RWPE1 (cell line): ENCODE data around the gene TFG.

Source experiments
- CTCF ChIA-PET: fragments of 350-600 bp; sonication (Branson Sonifier 250); formaldehyde crosslinking; extraction: SDS; loops from one replicate; lab custom pipeline; 2021; lab: Yijun Ruan, JAX
- POLR2A ChIA-PET: fragments of 400-600 bp; formaldehyde crosslinking; extraction: SDS; loops from one replicate; lab custom pipeline; 2020; ENCODE audit warnings: antibody characterized with exemption; ENCODE audit not compliant: low non-redundant PET; lab: Yijun Ruan, JAX
- DNase-seq: peaks from one replicate; pipeline ENCODE4 v3.0.0; 2012; ENCODE audit warnings: low spot score
- H3K27ac ChIP-seq: fragments of 450-650 bp; 2 replicates; pipeline ENCODE4 v1.5.1; 2017
- TF ChIP-seq, protein P1 (sequence below): fragments of 450-650 bp; conservative IDR thresholded peaks from 2 replicates; pipeline ENCODE4 v1.5.1; 2017; ENCODE audit warnings: low read depth, mild to moderate bottlenecking

Gene TFG

DNA sequence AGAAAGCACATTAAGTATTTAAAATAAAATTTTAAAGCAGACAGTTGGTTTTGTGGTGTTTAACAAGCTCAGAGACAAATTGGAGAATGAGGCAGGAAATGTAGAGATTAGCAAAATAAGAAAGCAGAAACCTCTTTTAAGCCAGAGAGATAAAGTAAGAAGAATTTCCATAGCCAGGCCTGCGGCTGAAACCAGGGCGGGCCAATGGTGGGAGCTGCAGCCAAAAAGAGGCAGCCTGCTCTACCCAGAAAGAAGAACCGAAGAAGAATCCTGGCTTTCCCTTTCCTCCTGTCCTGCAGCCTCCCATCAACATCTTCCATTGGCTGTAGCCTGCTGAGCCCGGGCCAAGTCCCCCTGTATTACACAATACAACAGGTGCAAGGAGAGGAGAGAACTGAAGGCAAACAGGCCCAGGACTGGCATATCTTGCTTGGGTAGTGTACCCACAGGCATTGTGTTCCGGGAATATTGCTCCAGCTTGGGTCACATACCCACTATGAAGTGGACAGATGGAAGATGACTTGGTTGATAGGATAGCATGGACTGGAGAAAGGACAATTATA is 11.5 kb upstream of the TFG start:
- CTCF ChIA-PET: no interaction called here
- POLR2A ChIA-PET: interaction anchor here (0.7 kb wide), 1 partner anchor 891 kb away, joined by 3 read pairs; no protein-coding TSS in a partner anchor
- no peak for DNase-seq
- TF ChIP-seq, protein P1, sequence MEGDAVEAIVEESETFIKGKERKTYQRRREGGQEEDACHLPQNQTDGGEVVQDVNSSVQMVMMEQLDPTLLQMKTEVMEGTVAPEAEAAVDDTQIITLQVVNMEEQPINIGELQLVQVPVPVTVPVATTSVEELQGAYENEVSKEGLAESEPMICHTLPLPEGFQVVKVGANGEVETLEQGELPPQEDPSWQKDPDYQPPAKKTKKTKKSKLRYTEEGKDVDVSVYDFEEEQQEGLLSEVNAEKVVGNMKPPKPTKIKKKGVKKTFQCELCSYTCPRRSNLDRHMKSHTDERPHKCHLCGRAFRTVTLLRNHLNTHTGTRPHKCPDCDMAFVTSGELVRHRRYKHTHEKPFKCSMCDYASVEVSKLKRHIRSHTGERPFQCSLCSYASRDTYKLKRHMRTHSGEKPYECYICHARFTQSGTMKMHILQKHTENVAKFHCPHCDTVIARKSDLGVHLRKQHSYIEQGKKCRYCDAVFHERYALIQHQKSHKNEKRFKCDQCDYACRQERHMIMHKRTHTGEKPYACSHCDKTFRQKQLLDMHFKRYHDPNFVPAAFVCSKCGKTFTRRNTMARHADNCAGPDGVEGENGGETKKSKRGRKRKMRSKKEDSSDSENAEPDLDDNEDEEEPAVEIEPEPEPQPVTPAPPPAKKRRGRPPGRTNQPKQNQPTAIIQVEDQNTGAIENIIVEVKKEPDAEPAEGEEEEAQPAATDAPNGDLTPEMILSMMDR: no peak
- H3K27ac ChIP-seq: no peak overlapping the region

GRCh38 chr3:100698736-100699135 is 10.6 kb upstream of the TFG start:
- no peak for DNase-seq
- TF ChIP-seq, protein P1: no peak
- ChIA-PET CTCF (no interaction called here), POLR2A (no interaction called here)
- H3K27ac ChIP-seq: no peak overlapping the region

- ChIA-PET POLR2A (no interaction called here), CTCF (no interaction called here)
Measured at GRCh38 chr3:100700708-100701107, 8.6 kb upstream of the TFG start.

DNA sequence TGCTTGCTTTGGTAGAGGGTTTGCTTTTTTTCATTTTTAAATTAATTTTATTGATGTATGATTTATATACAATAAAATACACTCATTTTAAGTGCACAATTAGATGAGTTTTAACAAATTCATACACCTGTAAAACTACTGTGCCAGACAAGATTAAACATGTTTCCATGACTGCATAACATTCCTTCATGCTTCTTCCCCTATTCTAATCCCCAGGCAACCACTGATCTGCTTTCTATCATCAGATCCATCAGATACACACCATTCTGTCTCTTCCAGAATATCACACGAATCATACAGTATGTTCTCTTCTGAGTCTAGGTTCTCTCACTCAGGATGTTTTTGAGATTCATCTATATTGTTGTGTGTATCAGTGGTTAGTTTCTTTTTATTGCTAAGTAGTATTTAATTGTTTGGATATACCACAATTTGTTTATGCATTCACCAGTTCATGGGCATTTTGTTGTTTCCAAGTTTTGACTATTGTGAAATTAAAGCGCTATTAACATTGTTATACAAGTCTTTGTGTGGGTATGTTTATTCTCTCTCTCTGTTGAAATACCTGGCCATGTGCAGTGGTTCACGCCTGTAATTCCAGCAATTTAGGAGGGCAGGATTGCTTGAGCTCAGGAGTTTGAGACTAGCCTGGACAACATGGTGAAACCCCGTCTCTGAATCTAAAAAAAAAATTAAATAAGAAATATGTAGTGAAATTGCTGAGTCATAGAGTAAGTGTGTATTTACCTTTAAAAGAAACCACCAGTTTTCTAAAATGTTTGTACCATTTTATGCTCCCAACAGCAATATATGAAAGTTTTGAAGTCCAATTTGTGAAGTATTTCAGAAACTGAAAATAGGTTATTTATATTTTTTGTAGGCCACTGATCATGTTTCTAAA is 7.0 kb upstream of the TFG start:
- TF ChIP-seq, protein P1: no peak
- H3K27ac ChIP-seq: no peak overlapping the region
- ChIA-PET CTCF (no interaction called here), POLR2A (no interaction called here)
- DNase-seq: peak; percentile 44

More at GRCh38 chr3:100700708-100701107, 8.6 kb upstream of the TFG start:
- TF ChIP-seq, protein P1: no peak
- no peak overlapping the region for H3K27ac ChIP-seq
- no peak for DNase-seq

- no peak overlapping the region for H3K27ac ChIP-seq
- no peak for DNase-seq
- POLR2A ChIA-PET: no interaction called here
- CTCF ChIA-PET: no interaction called here
- TF ChIP-seq, protein P1: no peak
Measured at GRCh38 chr3:100702980-100703345, 6.3 kb upstream of the TFG start.

DNA sequence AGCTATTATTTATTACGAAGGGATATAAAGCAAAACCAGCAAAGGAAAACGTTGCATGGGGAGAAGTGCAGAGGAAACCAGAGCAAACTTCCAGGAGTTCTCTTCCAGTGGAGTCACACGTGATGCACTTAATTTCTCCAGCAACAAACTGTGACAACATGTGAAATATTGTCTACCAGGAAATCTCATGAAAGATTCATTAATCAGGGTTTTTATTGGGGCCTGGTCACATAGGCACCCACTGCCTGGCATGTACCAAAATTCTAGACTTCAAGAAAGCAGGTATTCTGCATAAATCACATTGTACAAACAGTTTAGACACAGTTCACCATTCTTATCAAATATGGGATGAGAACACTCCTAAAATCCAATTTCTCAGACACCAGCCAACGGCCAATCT is 5.4 kb upstream of the TFG start:
- ChIA-PET CTCF (no interaction called here), POLR2A (no interaction called here)
- TF ChIP-seq, protein P1: no peak
- H3K27ac ChIP-seq: no peak overlapping the region
- DNase-seq: no peak
